Endothelial cell of umbilical vein (primary cell): Measurements from ENCODE around the gene CCDC73. TPM values are rescaled to one million over a fixed set of nuclear protein-coding genes. Genes with fewer than 3 reads are reported as not detected.

Source experiments
- BruUV-seq: library from RNA; stranded (reverse); fragments of 400-500 nt; replicated peaks from 2 replicates; lab custom pipeline; 2021; lab: Mats Ljungman, UMichigan
- CTCF ChIA-PET: fragments of 300-600, 350-600 bp; sonication (Branson Sonifier 250); formaldehyde crosslinking; loops from one replicate; lab custom pipeline; 2021; ENCODE audit warnings: antibody characterized with exemption, inconsistent platforms; lab: Charles Lee
- POLR2A ChIA-PET: fragments of 300-600, 350-600 bp; sonication (Branson Sonifier 250); formaldehyde crosslinking; loops from one replicate; lab custom pipeline; 2021; ENCODE audit warnings: antibody characterized with exemption, inconsistent platforms; lab: Charles Lee
- DNase-seq: peaks from one replicate; pipeline ENCODE4 v3.0.0-alpha.2; 2011; ENCODE audit warnings: low read depth, low spot score
- FAIRE-seq: peaks from 2 replicates; lab custom pipeline; 2011; peaks lifted over from hg19 to GRCh38; lab: Jason Lieb, UNC
- H2AFZ ChIP-seq: 2 replicates; pipeline ENCODE4 v1.6.0; 2012; ENCODE audit warnings: low read depth, low read length, control low read depth, inconsistent platforms
- H3K27ac ChIP-seq: 2 replicates; pipeline ENCODE4 v1.5.1; 2011; ENCODE audit warnings: low read depth, mild to moderate bottlenecking, control low read depth, low read length, moderate library complexity; ENCODE audit not compliant: insufficient read depth
- H3K27me3 ChIP-seq, 2 experiments: 2 replicates each; pipeline versions ENCODE4 v1.6.0 to v1.6.1; 2011; ENCODE audit warnings: low read length in 2 of 2, mixed read lengths in 1 of 2; ENCODE audit not compliant: control insufficient read depth in 2 of 2, insufficient read depth in 2 of 2
- H3K36me3 ChIP-seq, 2 experiments: 2 replicates in 1 of 2; 3 replicates in 1 of 2; pipeline ENCODE4 v1.5.1; 2011; ENCODE audit warnings: low read length in 2 of 2, mild to moderate bottlenecking in 1 of 2, moderate library complexity in 1 of 2; ENCODE audit not compliant: control insufficient read depth in 2 of 2, insufficient read depth in 2 of 2; ENCODE audit errors: extremely low read depth in 1 of 2
- H3K4me1 ChIP-seq: 3 replicates; pipeline ENCODE4 v1.5.1; 2011; ENCODE audit warnings: mild to moderate bottlenecking, low read length; ENCODE audit not compliant: control insufficient read depth, insufficient read depth; ENCODE audit errors: extremely low read depth
- H3K4me2 ChIP-seq: 2 replicates; pipeline ENCODE4 v1.6.1; 2011; ENCODE audit warnings: low read length, control low read depth, mixed read lengths; ENCODE audit not compliant: insufficient read depth
- H3K4me3 ChIP-seq, 3 experiments: fragments of 200-600 bp in 1 of 3; sonication (generic), shearing (Covaris generic) in 1 of 3; replicated peaks in 1 of 3; 2 replicates each; pipeline ENCODE4 v1.5.1; 2011 to 2016; ENCODE audit warnings: control low read depth in 3 of 3, low read length in 3 of 3, mild to moderate bottlenecking in 2 of 3, inconsistent platforms in 1 of 3, low read depth in 1 of 3, moderate library complexity in 1 of 3; ENCODE audit not compliant: insufficient read depth in 1 of 3
- H3K79me2 ChIP-seq: 2 replicates; pipeline ENCODE4 v1.6.0; 2012; ENCODE audit warnings: low read length, inconsistent platforms; ENCODE audit not compliant: control insufficient read depth, insufficient read depth
- H3K9ac ChIP-seq: replicated peaks from 2 replicates; pipeline ENCODE3; 2011; ENCODE audit warnings: low read length, control low read depth; ENCODE audit not compliant: insufficient read depth; ENCODE audit errors: extremely low read depth
- H3K9me1 ChIP-seq: replicated peaks from 3 replicates; pipeline ENCODE4 v1.6.0; 2011; ENCODE audit warnings: mild to moderate bottlenecking, low read length; ENCODE audit not compliant: control insufficient read depth, insufficient read depth; ENCODE audit errors: extremely low read depth
- H3K9me3 ChIP-seq: replicated peaks from 2 replicates; pipeline ENCODE4 v1.5.1; 2012; ENCODE audit warnings: low read length, inconsistent platforms; ENCODE audit not compliant: control insufficient read depth, insufficient read depth
- H4K20me1 ChIP-seq: replicated peaks from 2 replicates; pipeline ENCODE3; 2011; ENCODE audit warnings: mild to moderate bottlenecking, low read length; ENCODE audit not compliant: control insufficient read depth, insufficient read depth; ENCODE audit errors: extremely low read depth
- EZH2 ChIP-seq: IDR thresholded peaks from 2 replicates; pipeline ENCODE4 v1.6.1; 2012; ENCODE audit warnings: borderline replicate concordance, low read depth, mild to moderate bottlenecking, moderate library complexity, low read length, inconsistent platforms; ENCODE audit not compliant: severe bottlenecking
- FOS ChIP-seq: IDR thresholded peaks from 2 replicates; pipeline ENCODE4 v1.6.1; 2011; ENCODE audit warnings: mild to moderate bottlenecking, low read length, moderate library complexity, borderline replicate concordance; ENCODE audit not compliant: insufficient read depth
- GATA2 ChIP-seq: IDR thresholded peaks from 2 replicates; pipeline ENCODE4 v1.7.0; 2011; ENCODE audit warnings: low read depth, mild to moderate bottlenecking, moderate library complexity, mixed read lengths, low read length; ENCODE audit not compliant: insufficient read length, insufficient read depth
- JUN ChIP-seq: IDR thresholded peaks from 2 replicates; pipeline ENCODE4 v1.6.1; 2011; ENCODE audit warnings: borderline replicate concordance, low read depth; ENCODE audit not compliant: insufficient read length, insufficient read depth
- MYC ChIP-seq: IDR thresholded peaks from one replicate; pipeline ENCODE4 v1.6.1; 2011; ENCODE audit warnings: mild to moderate bottlenecking, low read depth, low read length
- POLR2A ChIP-seq: IDR thresholded peaks from 2 replicates; pipeline ENCODE4 v1.6.1; 2012; ENCODE audit warnings: low read depth, mild to moderate bottlenecking, control low read depth, low read length
- POLR2AphosphoS5 ChIP-seq: IDR thresholded peaks from 2 replicates; pipeline ENCODE4 v1.6.1; 2012; ENCODE audit warnings: low read depth, mild to moderate bottlenecking, control low read depth, low read length, moderate library complexity; ENCODE audit not compliant: insufficient read depth
- dilution Hi-C: fragments of 300-500 bp; cut with MboI; formaldehyde crosslinking; loops from one replicate; pipeline ENCODE4 v1.15.0; 2019; ENCODE audit warnings: low sequenced_read_pairs; ENCODE audit not compliant: extremely low pct_ligation_motif_present
- intact Hi-C: fragments of 100-400 bp; cut with micrococcal nuclease; formaldehyde crosslinking; loops from one replicate; pipeline ENCODE4 v1.10.0; 2022
- polyA plus RNA-seq, 4 experiments: library from polyadenylated mRNA; depleted of rRNA in 3 of 4; stranded (reverse) in 3 of 4; unstranded in 1 of 4; fragments of >200 nt; gene quantifications; 2 replicates each; pipeline versions ENCODE4 v1.2.1 to v1.2.3, GENCODE V29; 2011 to 2012; ENCODE audit warnings: missing spikeins in 1 of 4
- total RNA-seq: library from RNA; stranded (reverse); gene quantifications from 2 replicates; pipeline ENCODE4 v1.2.3, GENCODE V29; 2021
- TF ChIP-seq, protein P1 (sequence below): IDR thresholded peaks from 2 replicates; pipeline ENCODE4 v1.6.1; 2011; ENCODE audit not compliant: insufficient read depth, insufficient read length
- TF ChIP-seq, protein P2 (sequence below), 2 donors: IDR thresholded peaks; 1 replicate in 1 of 2; 2 replicates in 1 of 2; pipeline ENCODE4 v1.5.1; 2011; ENCODE audit warnings: low read length in 2 of 2, mild to moderate bottlenecking in 2 of 2, moderate library complexity in 2 of 2, control low read depth in 1 of 2, inconsistent platforms in 1 of 2, low read depth in 1 of 2; ENCODE audit not compliant: insufficient read depth in 1 of 2; ENCODE audit errors: extremely low read depth in 1 of 2

The CCDC73 gene
- total and polyA plus RNA-seq, 2 donors (not counting 3 experiments of a cell fraction or from before 2014, with no cell fraction given) = not detected

DNA sequence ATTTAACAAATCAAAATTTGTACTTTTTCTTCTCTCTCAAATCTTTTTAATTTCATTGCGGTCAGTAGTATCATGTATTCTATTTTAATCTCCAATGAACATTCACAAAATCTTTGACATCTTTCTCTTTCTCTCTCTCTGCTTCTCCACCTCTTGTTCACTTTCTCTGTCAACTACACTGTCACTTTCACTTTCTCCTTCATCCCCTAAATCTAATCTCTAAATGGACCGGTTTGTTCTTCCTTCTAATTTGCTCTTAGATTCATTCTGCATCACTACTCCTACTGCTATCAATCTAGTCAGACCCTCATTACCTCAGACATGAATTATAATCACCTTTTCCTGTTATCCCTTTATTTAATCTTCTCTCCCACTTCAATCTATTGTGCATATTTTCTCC lies 18.6 kb downstream of the CCDC73 start:
- TF ChIP-seq, protein P1, sequence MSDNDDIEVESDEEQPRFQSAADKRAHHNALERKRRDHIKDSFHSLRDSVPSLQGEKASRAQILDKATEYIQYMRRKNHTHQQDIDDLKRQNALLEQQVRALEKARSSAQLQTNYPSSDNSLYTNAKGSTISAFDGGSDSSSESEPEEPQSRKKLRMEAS = no peak
- TF ChIP-seq EZH2 = no peak
- TF ChIP-seq JUN = no peak
- no peak for TF ChIP-seq FOS
- no peak overlapping the region for H3K4me2 ChIP-seq
- no peaks in the 10 kb centered on the region for H3K9me3 ChIP-seq
- ChIA-PET CTCF (interaction anchor here (1.3 kb wide), 1 partner anchor 16 kb away, joined by 4 read pairs; no protein-coding TSS in a partner anchor), POLR2A (no interaction called here)
- no peaks in the 10 kb centered on the region for H3K4me1 ChIP-seq
- no peaks in the 10 kb centered on the region for H3K9me1 ChIP-seq
- H3K27ac ChIP-seq = no peak overlapping the region
- intact Hi-C loops = no loop called here
- no TSS peak for BruUV-seq
- H3K9ac ChIP-seq = no peak overlapping the region
- H3K27me3 ChIP-seq = peaks cover 0 to 2% of the 10 kb centered on the region in 2 experiments
- H3K4me3 ChIP-seq = no peak overlapping the region
- no peaks in the 10 kb centered on the region for H4K20me1 ChIP-seq
- dilution Hi-C loops = no loop called here
- no peaks in the 10 kb centered on the region for H3K79me2 ChIP-seq
- DNase-seq = no peak
- no peak overlapping the region for H2AFZ ChIP-seq
- no peak for FAIRE-seq
- no peaks in the 10 kb centered on the region for H3K36me3 ChIP-seq

DNA sequence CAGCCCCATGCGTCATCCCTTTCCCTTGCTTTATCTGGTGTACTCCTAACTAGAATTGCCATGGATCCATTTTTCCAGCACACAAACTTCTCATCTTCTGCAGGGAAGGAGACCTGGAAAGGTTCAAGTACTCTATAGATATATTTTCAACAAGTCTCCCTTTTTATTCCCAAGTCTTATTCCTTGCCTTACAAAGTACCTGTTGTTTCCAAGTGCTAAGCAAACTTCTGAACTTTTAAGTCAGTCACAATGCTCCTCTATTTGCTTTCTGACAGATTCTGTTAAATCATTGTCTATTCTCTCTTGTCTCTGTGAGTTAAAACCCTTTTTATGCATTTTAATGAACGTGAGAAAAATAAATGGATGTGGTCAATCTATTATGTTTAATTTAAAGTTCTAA lies 20.4 kb downstream of the CCDC73 start:
- ChIA-PET CTCF (no interaction called here), POLR2A (no interaction called here)
- BruUV-seq = no TSS peak

More for the DNA sequence above, 20.4 kb downstream of the CCDC73 start:
- Histone ChIP-seq H3K9me3 (no peaks in the 10 kb centered on the region), H3K36me3 (no peaks in the 10 kb centered on the region), H3K79me2 (no peaks in the 10 kb centered on the region), H3K9me1 (no peaks in the 10 kb centered on the region), H3K9ac (no peak overlapping the region), H3K4me2 (no peak overlapping the region), H3K4me3 (no peak overlapping the region), H2AFZ (no peak overlapping the region), H3K27me3 (peaks cover 0 to 2% of the 10 kb centered on the region in 2 experiments), H3K27ac (no peak overlapping the region), H4K20me1 (no peaks in the 10 kb centered on the region), H3K4me1 (no peaks in the 10 kb centered on the region)
- DNase-seq = no peak
- intact Hi-C loops = no loop called here
- dilution Hi-C loops = no loop called here
- no peak for TF ChIP-seq FOS
- no peak for TF ChIP-seq MYC
- no peak for TF ChIP-seq POLR2A
- no peak for TF ChIP-seq JUN
- TF ChIP-seq, protein P2, sequence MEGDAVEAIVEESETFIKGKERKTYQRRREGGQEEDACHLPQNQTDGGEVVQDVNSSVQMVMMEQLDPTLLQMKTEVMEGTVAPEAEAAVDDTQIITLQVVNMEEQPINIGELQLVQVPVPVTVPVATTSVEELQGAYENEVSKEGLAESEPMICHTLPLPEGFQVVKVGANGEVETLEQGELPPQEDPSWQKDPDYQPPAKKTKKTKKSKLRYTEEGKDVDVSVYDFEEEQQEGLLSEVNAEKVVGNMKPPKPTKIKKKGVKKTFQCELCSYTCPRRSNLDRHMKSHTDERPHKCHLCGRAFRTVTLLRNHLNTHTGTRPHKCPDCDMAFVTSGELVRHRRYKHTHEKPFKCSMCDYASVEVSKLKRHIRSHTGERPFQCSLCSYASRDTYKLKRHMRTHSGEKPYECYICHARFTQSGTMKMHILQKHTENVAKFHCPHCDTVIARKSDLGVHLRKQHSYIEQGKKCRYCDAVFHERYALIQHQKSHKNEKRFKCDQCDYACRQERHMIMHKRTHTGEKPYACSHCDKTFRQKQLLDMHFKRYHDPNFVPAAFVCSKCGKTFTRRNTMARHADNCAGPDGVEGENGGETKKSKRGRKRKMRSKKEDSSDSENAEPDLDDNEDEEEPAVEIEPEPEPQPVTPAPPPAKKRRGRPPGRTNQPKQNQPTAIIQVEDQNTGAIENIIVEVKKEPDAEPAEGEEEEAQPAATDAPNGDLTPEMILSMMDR (IDR thresholded peaks at IDR 0.05; ENCODE audit: extremely low read depth in 1 of 2, insufficient read depth in 1 of 2, low read depth in 1 of 2, low read length in 2 of 2) = no peak
- TF ChIP-seq EZH2 = no peak
- TF ChIP-seq, protein P1 = no peak
- no peak for TF ChIP-seq GATA2
- no peak for TF ChIP-seq POLR2AphosphoS5
- FAIRE-seq = no peak
